Measurements from ENCODE around the gene ADGRG7.

ADGRG7 gene

GRCh38 chr3:100695696-100696095 is 86.3 kb downstream of the ADGRG7 start:
- no peak for DNase-seq (ENCODE audit: low read depth)
- H3K4me3 ChIP-seq (ENCODE audit: low read depth, low read length) = no peak overlapping the region

- H3K4me3 ChIP-seq (ENCODE audit: low read depth, low read length) = no peak overlapping the region
- no peak for DNase-seq (ENCODE audit: low read depth)
Observed at GRCh38 chr3:100696161-100696560, 86.8 kb downstream of the ADGRG7 start.

- no peak for DNase-seq (ENCODE audit: low read depth)
- H3K4me3 ChIP-seq (ENCODE audit: low read depth, low read length) = no peak overlapping the region
Observed at GRCh38 chr3:100697172-100697571, 87.8 kb downstream of the ADGRG7 start.

- H3K4me3 ChIP-seq (ENCODE audit: low read depth, low read length) = no peak overlapping the region
- no peak for DNase-seq (ENCODE audit: low read depth)
Observed at GRCh38 chr3:100697723-100698285, 88.4 kb downstream of the ADGRG7 start.

GRCh38 chr3:100698736-100699135 is 89.3 kb downstream of the ADGRG7 start:
- no peak overlapping the region for H3K4me3 ChIP-seq (ENCODE audit: low read depth, low read length)
- DNase-seq (ENCODE audit: low read depth) = no peak

GRCh38 chr3:100700708-100701107 is 91.3 kb downstream of the ADGRG7 start:
- no peak for DNase-seq (ENCODE audit: low read depth)
- H3K4me3 ChIP-seq (ENCODE audit: low read depth, low read length) = no peak overlapping the region

GRCh38 chr3:100702082-100702979 is 92.9 kb downstream of the ADGRG7 start:
- H3K4me3 ChIP-seq (ENCODE audit: low read depth, low read length) = no peak overlapping the region
- no peak for DNase-seq (ENCODE audit: low read depth)

- no peak for DNase-seq (ENCODE audit: low read depth)
- H3K4me3 ChIP-seq (ENCODE audit: low read depth, low read length) = no peak overlapping the region
Observed at GRCh38 chr3:100702980-100703345, 93.6 kb downstream of the ADGRG7 start.

- no peak for DNase-seq (ENCODE audit: low read depth)
- no peak overlapping the region for H3K4me3 ChIP-seq (ENCODE audit: low read depth, low read length)
Observed at GRCh38 chr3:100703865-100704264, 94.5 kb downstream of the ADGRG7 start.

- no peak overlapping the region for H3K4me3 ChIP-seq (ENCODE audit: low read depth, low read length)
- no peak for DNase-seq (ENCODE audit: low read depth)
Observed at GRCh38 chr3:100706365-100706764, 97.0 kb downstream of the ADGRG7 start.

- no peak for DNase-seq (ENCODE audit: low read depth)
- H3K4me3 ChIP-seq (ENCODE audit: low read depth, low read length) = peak overlapping the region; percentile 80
Observed at GRCh38 chr3:100708644-100708988, 99.2 kb downstream of the ADGRG7 start.

GRCh38 chr3:100708989-100709841 is 99.8 kb downstream of the ADGRG7 start, which contains the start of gene TFG:
TSS of gene TFG (plus strand) at chr3:100709494. CDS start at chr3:100713686, 4,192 bp downstream.
- H3K4me3 ChIP-seq (ENCODE audit: low read depth, low read length) = peak within 1 kb of the TSS; percentile 80
- DNase-seq (ENCODE audit: low read depth) = peak; percentile 98

GRCh38 chr3:100709842-100710260 is 100.5 kb downstream of the ADGRG7 start:
- H3K4me3 ChIP-seq (ENCODE audit: low read depth, low read length) = peak overlapping the region; percentile 80
- DNase-seq (ENCODE audit: low read depth) = no peak

GRCh38 chr3:100710261-100710968 is 101.0 kb downstream of the ADGRG7 start:
- H3K4me3 ChIP-seq (ENCODE audit: low read depth, low read length) = peak overlapping the region; percentile 80

GRCh38 chr3:100715176-100715575 is 105.8 kb downstream of the ADGRG7 start:
- H3K4me3 ChIP-seq (ENCODE audit: low read depth, low read length) = no peak overlapping the region
- DNase-seq (ENCODE audit: low read depth) = no peak

More at GRCh38 chr3:100710261-100710968, 101.0 kb downstream of the ADGRG7 start:
- DNase-seq (ENCODE audit: low read depth) = no peak

- DNase-seq (ENCODE audit: low read depth) = no peak
- no peak overlapping the region for H3K4me3 ChIP-seq (ENCODE audit: low read depth, low read length)
Observed at GRCh38 chr3:100717063-100717462, 107.7 kb downstream of the ADGRG7 start.

GRCh38 chr3:100717637-100718487 is 108.5 kb downstream of the ADGRG7 start:
- H3K4me3 ChIP-seq (ENCODE audit: low read depth, low read length) = no peak overlapping the region
- DNase-seq (ENCODE audit: low read depth) = no peak

GRCh38 chr3:100719136-100719535 is 109.7 kb downstream of the ADGRG7 start:
- DNase-seq (ENCODE audit: low read depth) = no peak
- no peak overlapping the region for H3K4me3 ChIP-seq (ENCODE audit: low read depth, low read length)

- no peak overlapping the region for H3K4me3 ChIP-seq (ENCODE audit: low read depth, low read length)
- no peak for DNase-seq (ENCODE audit: low read depth)
Observed at GRCh38 chr3:100720426-100720825, 111.0 kb downstream of the ADGRG7 start.
